Measurements from ENCODE around the gene CLDN16. TPM values are rescaled to one million over a fixed set of nuclear protein-coding genes. Genes with fewer than 3 reads are reported as not detected.

The CLDN16 gene
- total RNA-seq, 4 donors from 2014 or later = 0.38 to 0.64 TPM; not detected in 2

- DNase-seq = no peak
- intact Hi-C loops (cut with DNase I) = no loop called here
These were observed 28.1 kb upstream of the CLDN16 start for GRCh38 chr3:190359813-190360212.

GRCh38 chr3:190360228-190360627 is 27.7 kb upstream of the CLDN16 start:
- H3K36me3 ChIP-seq = no peaks in the 10 kb centered on the region
- 86 to 91% methylated on average over 2 of the region's 2 CpGs for WGBS, 2 donors
- H3K4me1 ChIP-seq = peaks cover 0 to 27% (median 6%) of the 10 kb centered on the region in 3 donors
- TF ChIP-seq POLR2A (IDR thresholded peaks at IDR 0.05) (no peak), CTCF (IDR thresholded peaks at IDR 0.05) (no peak)
- no peak overlapping the region for H3K27ac ChIP-seq
- no peak for DNase-seq
- H3K27me3 ChIP-seq = no peaks in the 10 kb centered on the region
- H3K4me3 ChIP-seq = no peak overlapping the region
- intact Hi-C loops (cut with DNase I) = no loop called here
- H3K9me3 ChIP-seq = no peaks in the 10 kb centered on the region

More at GRCh38 chr3:190359813-190360212, 28.1 kb upstream of the CLDN16 start:
- H3K27ac ChIP-seq = no peak overlapping the region
- H3K4me1 ChIP-seq = peaks cover 0 to 27% (median 6%) of the 10 kb centered on the region in 3 donors
- no peaks in the 10 kb centered on the region for H3K27me3 ChIP-seq
- no peaks in the 10 kb centered on the region for H3K9me3 ChIP-seq
- no peaks in the 10 kb centered on the region for H3K36me3 ChIP-seq
- 46 to 69% methylated on average over 2 of the region's 2 CpGs for WGBS, 2 donors
- H3K4me3 ChIP-seq = no peak overlapping the region
- TF ChIP-seq POLR2A (IDR thresholded peaks at IDR 0.05) = no peak
- TF ChIP-seq CTCF (IDR thresholded peaks at IDR 0.05) = no peak

- intact Hi-C loops (cut with DNase I) = no loop called here
- Histone ChIP-seq H3K36me3 (no peaks in the 10 kb centered on the region), H3K27me3 (no peaks in the 10 kb centered on the region), H3K4me3 (no peak overlapping the region), H3K9me3 (no peaks in the 10 kb centered on the region), H3K4me1 (peaks cover 0 to 36% (median 6%) of the 10 kb centered on the region in 3 donors), H3K27ac (no peak overlapping the region)
- WGBS, 2 donors = 47 to 57% methylated on average over 1 of the region's 1 CpG
- no peak for DNase-seq
- TF ChIP-seq POLR2A (IDR thresholded peaks at IDR 0.05) = no peak
- TF ChIP-seq CTCF (IDR thresholded peaks at IDR 0.05) = no peak
These were observed 26.2 kb upstream of the CLDN16 start for GRCh38 chr3:190361791-190362190.

GRCh38 chr3:190362258-190362657 is 25.7 kb upstream of the CLDN16 start:
- no peaks in the 10 kb centered on the region for H3K9me3 ChIP-seq
- intact Hi-C loops (cut with DNase I) = no loop called here
- H3K4me3 ChIP-seq = no peak overlapping the region
- TF ChIP-seq POLR2A (IDR thresholded peaks at IDR 0.05) (no peak), CTCF (IDR thresholded peaks at IDR 0.05) (no peak)
- H3K27me3 ChIP-seq = no peaks in the 10 kb centered on the region
- no peaks in the 10 kb centered on the region for H3K36me3 ChIP-seq
- peaks cover 0 to 32% (median 6%) of the 10 kb centered on the region in 3 donors for H3K4me1 ChIP-seq
- WGBS, 2 donors = 75 to 85% methylated on average over 9 of the region's 9 CpGs
- no peak overlapping the region for H3K27ac ChIP-seq
- no peak for DNase-seq

GRCh38 chr3:190366133-190366532 is 21.8 kb upstream of the CLDN16 start:
- no peak for DNase-seq
- 21 to 50% methylated on average over 2 of the region's 2 CpGs for WGBS, 2 donors
- H3K4me3 ChIP-seq = no peak overlapping the region
- intact Hi-C loops (cut with DNase I) = no loop called here
- no peak overlapping the region for H3K27ac ChIP-seq
- no peaks in the 10 kb centered on the region for H3K36me3 ChIP-seq
- peaks cover 6 to 59% (median 9%) of the 10 kb centered on the region in 3 donors for H3K4me1 ChIP-seq
- H3K27me3 ChIP-seq = no peaks in the 10 kb centered on the region
- TF ChIP-seq POLR2A (IDR thresholded peaks at IDR 0.05) (no peak), CTCF (IDR thresholded peaks at IDR 0.05) (no peak)
- H3K9me3 ChIP-seq = no peaks in the 10 kb centered on the region
